ENCODE results near the gene SPZ1.

DNA sequence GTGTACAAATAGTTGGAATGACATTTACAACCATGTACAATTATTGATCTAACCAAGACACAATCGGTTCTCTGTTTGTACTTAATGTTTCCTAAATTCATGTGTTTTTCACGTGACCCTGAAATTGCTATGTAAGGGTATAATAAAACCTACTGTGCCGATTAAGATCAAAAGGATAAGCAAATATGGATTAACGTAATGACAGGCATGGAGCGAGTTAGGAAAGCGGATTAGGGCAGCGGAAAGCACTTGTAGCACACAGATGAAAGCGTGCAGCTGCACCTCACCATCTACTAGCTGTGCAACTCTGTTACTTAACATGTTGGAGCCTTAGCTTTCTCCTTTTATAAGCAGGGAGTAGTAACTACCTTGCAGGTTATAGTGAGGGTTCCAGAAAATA is 49.7 kb downstream of the SPZ1 start:
- TF ChIP-seq, protein P1, sequence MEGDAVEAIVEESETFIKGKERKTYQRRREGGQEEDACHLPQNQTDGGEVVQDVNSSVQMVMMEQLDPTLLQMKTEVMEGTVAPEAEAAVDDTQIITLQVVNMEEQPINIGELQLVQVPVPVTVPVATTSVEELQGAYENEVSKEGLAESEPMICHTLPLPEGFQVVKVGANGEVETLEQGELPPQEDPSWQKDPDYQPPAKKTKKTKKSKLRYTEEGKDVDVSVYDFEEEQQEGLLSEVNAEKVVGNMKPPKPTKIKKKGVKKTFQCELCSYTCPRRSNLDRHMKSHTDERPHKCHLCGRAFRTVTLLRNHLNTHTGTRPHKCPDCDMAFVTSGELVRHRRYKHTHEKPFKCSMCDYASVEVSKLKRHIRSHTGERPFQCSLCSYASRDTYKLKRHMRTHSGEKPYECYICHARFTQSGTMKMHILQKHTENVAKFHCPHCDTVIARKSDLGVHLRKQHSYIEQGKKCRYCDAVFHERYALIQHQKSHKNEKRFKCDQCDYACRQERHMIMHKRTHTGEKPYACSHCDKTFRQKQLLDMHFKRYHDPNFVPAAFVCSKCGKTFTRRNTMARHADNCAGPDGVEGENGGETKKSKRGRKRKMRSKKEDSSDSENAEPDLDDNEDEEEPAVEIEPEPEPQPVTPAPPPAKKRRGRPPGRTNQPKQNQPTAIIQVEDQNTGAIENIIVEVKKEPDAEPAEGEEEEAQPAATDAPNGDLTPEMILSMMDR (IDR thresholded peaks at IDR 0.05) = no peak
- TF ChIP-seq POLR2A (IDR thresholded peaks at IDR 0.05) = no peak
